Esophagus muscularis mucosa (tissue), 3 donors: ENCODE data around the gene FAM53C.

ENCODE experiments used
- CTCF ChIP-seq, 3 experiments: fragments of 200-600 bp in 2 of 3; fragments of 450-650 bp in 1 of 3; sonication (generic) in 2 of 3; IDR thresholded peaks; one replicate each; pipeline ENCODE4 v1.5.1; 2017 to 2019; ENCODE audit warnings: antibody characterized with exemption in 3 of 3, mild to moderate bottlenecking in 2 of 3, moderate library complexity in 1 of 3
- EP300 ChIP-seq: sonication (generic); formaldehyde crosslinking; IDR thresholded peaks from one replicate; pipeline ENCODE4 v1.6.1; 2017; ENCODE audit warnings: antibody characterized with exemption

GRCh38 chr5:138346889-138347288, 8.8 kb downstream of the FAM53C start:
- no peak for TF ChIP-seq CTCF (IDR thresholded peaks at IDR 0.05)
- no peak for TF ChIP-seq EP300
